ENCODE results near the gene AFAP1L1. TPM values are rescaled to one million over a fixed set of nuclear protein-coding genes. Genes with fewer than 3 reads are reported as not detected.
A peak's percentile ranks its signal among the peaks of the same experiment; 100 is the strongest.

Gene AFAP1L1
- total and polyA plus RNA-seq, 10 of the 15 experiments (the other 5 are each of a cell fraction or from before 2014, with no cell fraction given): 0.11 TPM; not detected in 9

GRCh38 chr5:149345147-149345891, 73.7 kb downstream of the AFAP1L1 start, which contains the start of gene GRPEL2 (continued):
- TF ChIP-seq CHD4 (IDR thresholded peaks at IDR 0.05) (no peak), PKNOX1 (IDR thresholded peaks at IDR 0.05) (peak; percentile 51), ASH2L (IDR thresholded peaks at IDR 0.05; ENCODE audit: borderline replicate concordance, low read depth) (no peak), MAX (IDR thresholded peaks at IDR 0.05; ENCODE audit: low read depth, low read length) (peak; percentile 67; the same call in 1 of the 2 replicates), TAF1 (IDR thresholded peaks at IDR 0.05; ENCODE audit: borderline replicate concordance, low read depth, low read length) (peak; percentile 73), FOXK2 (IDR thresholded peaks at IDR 0.05) (peak; percentile 86), YY1 (IDR thresholded peaks at IDR 0.05; ENCODE audit: low read depth, low read length) (peak; percentile 95), ZBTB11 (CRISPR knock-in tag; IDR thresholded peaks at IDR 0.05) (peak; percentile 85), MTA3 (IDR thresholded peaks at IDR 0.05; ENCODE audit: borderline replicate concordance, low read length) (peak; percentile 26; the same call in 1 of the 2 replicates), SIN3A (IDR thresholded peaks at IDR 0.05; ENCODE audit: low read depth, low read length) (peak; percentile 74; the same call in 1 of the 2 replicates), MLLT1 (IDR thresholded peaks at IDR 0.05) (0 out of 2 replicates have a peak, but pooled peaks have one; percentile 37), SKIL (IDR thresholded peaks at IDR 0.05; ENCODE audit: low read depth, poor library complexity, severe bottlenecking) (peak; percentile 51), BCL3 (IDR thresholded peaks at IDR 0.05; ENCODE audit: borderline replicate concordance, insufficient read depth, low read depth, low read length, poor library complexity, severe bottlenecking) (no peak), GABPA (IDR thresholded peaks at IDR 0.05; ENCODE audit: low read depth) (peak; percentile 99), NFYB (IDR thresholded peaks at IDR 0.05; ENCODE audit: insufficient read depth, low read depth, low read length) (no peak), CEBPB (IDR thresholded peaks at IDR 0.05; ENCODE audit: borderline replicate concordance in 1 of 2, low read depth in 2 of 2, low read length in 2 of 2) (no peak), SMAD1 (IDR thresholded peaks at IDR 0.05; ENCODE audit: low read depth, partially characterized antibody) (peak; percentile 70), RBBP5 (conservative IDR thresholded peaks at IDR 0.05) (no peak), NR2C1 (IDR thresholded peaks at IDR 0.05) (peak; percentile 77), EED (IDR thresholded peaks at IDR 0.05; ENCODE audit: low read depth) (peak; percentile 58)

Measured in GM12878 (cell line).